Esophagus squamous epithelium (tissue), 5 donors: ENCODE data around the gene WDR35. TPM values are rescaled to one million over a fixed set of nuclear protein-coding genes. Genes with fewer than 3 reads are reported as not detected.
A peak's percentile ranks its signal among the peaks of the same experiment; 100 is the strongest.

Source experiments
- DNase-seq: peaks from one replicate; lab custom pipeline; 2025; lab: John Stamatoyannopoulos, UW
- H3K27ac ChIP-seq, 4 donors: fragments of 200-600 bp; sonication (generic); one replicate each; pipeline ENCODE4 v1.5.1; 2016 to 2019; ENCODE audit warnings: mild to moderate bottlenecking in 1 of 4
- H3K27me3 ChIP-seq, 4 donors: fragments of 200-600 bp; sonication (generic); 1 replicate in 3 of 4; 2 replicates in 1 of 4; pipeline versions ENCODE4 v1.5.1 to v1.6.0; 2017 to 2021; ENCODE audit warnings: antibody characterized with exemption in 1 of 4
- H3K36me3 ChIP-seq, 3 donors: fragments of 200-600 bp; sonication (generic); one replicate each; pipeline ENCODE4 v1.5.1; 2016 to 2019
- H3K4me1 ChIP-seq, 3 donors: fragments of 200-600 bp; sonication (generic); one replicate each; pipeline ENCODE4 v1.5.1; 2017 to 2019
- H3K4me3 ChIP-seq, 4 donors: fragments of 200-600 bp; sonication (generic); 1 replicate in 3 of 4; 2 replicates in 1 of 4; pipeline ENCODE4 v1.5.1; 2016 to 2019; ENCODE audit warnings: mild to moderate bottlenecking in 2 of 4, moderate library complexity in 1 of 4
- H3K9me3 ChIP-seq, 3 donors: fragments of 200-600 bp; sonication (generic); one replicate each; pipeline ENCODE4 v1.5.1; 2016 to 2019
- POLR2A ChIP-seq, 4 donors: fragments of 450-650 bp; IDR thresholded peaks; one replicate each; pipeline ENCODE4 v1.6.1; 2017; ENCODE audit warnings: antibody characterized with exemption in 4 of 4, mild to moderate bottlenecking in 4 of 4, moderate library complexity in 3 of 4
- WGBS, 2 donors: methylation state at CpG; one replicate each; pipeline ENCODE4 v1.1.5; 2018; 5-methylcytosine and 5-hydroxymethylcytosine counted together
- intact Hi-C: fragments of 100-400 bp; cut with DNase I; formaldehyde crosslinking; loops from one replicate; pipeline ENCODE4 v1.15.0; 2022
- total RNA-seq, 4 donors: library from RNA; depleted of rRNA; stranded (reverse); fragments of >200 nt; gene quantifications; one replicate each; pipeline ENCODE4 v1.1.0, GENCODE V29; 2016
- TF ChIP-seq, protein P1 (sequence below), 6 experiments: fragments of 450-650 bp in 4 of 6; fragments of 200-600 bp in 2 of 6; sonication (generic) in 2 of 6; IDR thresholded peaks; one replicate each; pipeline ENCODE4 v1.5.1; 2016 to 2019; ENCODE audit warnings: antibody characterized with exemption in 6 of 6, mild to moderate bottlenecking in 4 of 6, moderate library complexity in 4 of 6
- donor health status: DM: yes; HTN: yes; CAD: no.

The WDR35 gene
- total RNA-seq, 4 donors from 2014 or later, result 0.83 to 7.2 (median 4.5) TPM

DNA sequence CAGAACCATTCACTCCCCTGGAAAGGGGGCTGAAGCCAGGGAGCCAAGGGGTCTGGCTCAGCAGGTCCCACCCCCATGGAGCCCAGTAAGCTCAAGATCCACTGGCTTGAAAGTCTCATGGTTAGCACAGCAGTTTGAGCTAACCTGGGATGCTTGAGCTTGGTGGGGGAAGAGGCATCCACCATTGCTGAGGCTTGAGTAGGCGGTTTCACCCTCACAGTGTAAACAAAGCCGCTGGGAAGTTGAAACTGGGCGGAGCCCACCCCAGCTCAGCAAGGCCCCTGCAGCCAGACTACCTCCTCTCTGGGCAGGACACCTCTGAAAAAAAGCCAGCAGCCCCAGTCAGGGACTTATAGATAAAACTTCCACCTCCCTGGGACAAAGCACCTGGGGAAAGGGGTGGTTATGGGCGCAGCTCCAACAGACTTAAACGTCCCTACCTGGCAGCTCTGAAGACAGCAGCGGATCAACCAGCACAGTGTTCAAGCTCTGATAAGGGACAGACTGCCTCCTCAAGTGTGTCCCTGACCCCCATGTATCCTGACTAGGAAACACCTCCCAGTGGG lies 73.4 kb downstream of the WDR35 start:
- intact Hi-C loops, result no loop called here
- DNase-seq, result no peak
- Histone ChIP-seq H3K4me3 (no peak overlapping the region), H3K9me3 (no peaks in the 10 kb centered on the region), H3K36me3 (peaks cover 0 to 10% (median 0%) of the 10 kb centered on the region in 3 donors), H3K27ac (no peak overlapping the region), H3K4me1 (no peaks in the 10 kb centered on the region), H3K27me3 (no peaks in the 10 kb centered on the region)
- WGBS, 2 donors, result 93% methylated on average over 5 of the region's 6 CpGs; no CpG with 5 or more reads in 1 of the 2 donors
- TF ChIP-seq POLR2A (IDR thresholded peaks at IDR 0.05), result no peak
- TF ChIP-seq, protein P1, sequence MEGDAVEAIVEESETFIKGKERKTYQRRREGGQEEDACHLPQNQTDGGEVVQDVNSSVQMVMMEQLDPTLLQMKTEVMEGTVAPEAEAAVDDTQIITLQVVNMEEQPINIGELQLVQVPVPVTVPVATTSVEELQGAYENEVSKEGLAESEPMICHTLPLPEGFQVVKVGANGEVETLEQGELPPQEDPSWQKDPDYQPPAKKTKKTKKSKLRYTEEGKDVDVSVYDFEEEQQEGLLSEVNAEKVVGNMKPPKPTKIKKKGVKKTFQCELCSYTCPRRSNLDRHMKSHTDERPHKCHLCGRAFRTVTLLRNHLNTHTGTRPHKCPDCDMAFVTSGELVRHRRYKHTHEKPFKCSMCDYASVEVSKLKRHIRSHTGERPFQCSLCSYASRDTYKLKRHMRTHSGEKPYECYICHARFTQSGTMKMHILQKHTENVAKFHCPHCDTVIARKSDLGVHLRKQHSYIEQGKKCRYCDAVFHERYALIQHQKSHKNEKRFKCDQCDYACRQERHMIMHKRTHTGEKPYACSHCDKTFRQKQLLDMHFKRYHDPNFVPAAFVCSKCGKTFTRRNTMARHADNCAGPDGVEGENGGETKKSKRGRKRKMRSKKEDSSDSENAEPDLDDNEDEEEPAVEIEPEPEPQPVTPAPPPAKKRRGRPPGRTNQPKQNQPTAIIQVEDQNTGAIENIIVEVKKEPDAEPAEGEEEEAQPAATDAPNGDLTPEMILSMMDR (IDR thresholded peaks at IDR 0.05), result no peak

DNA sequence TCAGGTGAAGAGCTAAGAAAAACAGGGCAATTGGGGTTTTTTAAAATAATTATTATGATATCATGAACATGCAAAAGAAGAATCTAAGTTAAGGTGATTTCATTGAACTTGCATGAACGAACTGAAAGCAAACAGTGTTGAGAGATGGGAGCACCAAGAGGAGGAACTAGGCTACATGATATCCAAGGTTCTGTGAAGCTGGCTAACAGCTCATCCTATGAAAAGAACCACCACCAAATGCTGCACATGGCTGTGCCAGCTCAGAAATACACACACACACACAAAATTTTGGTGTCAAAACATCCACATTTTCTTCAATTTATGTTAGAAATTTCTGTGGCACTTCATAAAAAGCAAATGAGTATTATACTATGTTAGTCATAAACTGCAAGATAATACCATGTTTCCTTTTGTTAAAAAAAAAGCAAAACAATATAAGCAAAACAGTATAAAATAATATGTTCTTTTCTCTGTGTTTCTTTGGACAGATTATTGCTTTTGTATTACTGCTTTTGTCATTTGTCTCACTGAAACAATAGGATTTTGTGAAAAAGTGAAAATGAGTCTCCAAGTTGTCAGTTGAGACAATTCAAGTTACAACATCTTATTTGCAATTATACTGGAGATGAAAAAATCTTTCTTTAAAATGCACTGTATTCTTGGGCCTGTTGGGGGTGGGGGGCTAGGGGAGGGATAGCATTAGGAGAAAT lies 75.5 kb downstream of the WDR35 start:
- Histone ChIP-seq H3K9me3 (no peaks in the 10 kb centered on the region), H3K27me3 (no peaks in the 10 kb centered on the region), H3K36me3 (peaks cover 0 to 10% (median 0%) of the 10 kb centered on the region in 3 donors), H3K4me1 (no peaks in the 10 kb centered on the region), H3K27ac (no peak overlapping the region), H3K4me3 (no peak overlapping the region)
- TF ChIP-seq, protein P1 (IDR thresholded peaks at IDR 0.05), result no peak
- TF ChIP-seq POLR2A (IDR thresholded peaks at IDR 0.05), result no peak
- intact Hi-C loops, result no loop called here
- 78 to 88% methylated on average over 1 of the region's 1 CpG for WGBS, 2 donors
- no peak for DNase-seq

DNA sequence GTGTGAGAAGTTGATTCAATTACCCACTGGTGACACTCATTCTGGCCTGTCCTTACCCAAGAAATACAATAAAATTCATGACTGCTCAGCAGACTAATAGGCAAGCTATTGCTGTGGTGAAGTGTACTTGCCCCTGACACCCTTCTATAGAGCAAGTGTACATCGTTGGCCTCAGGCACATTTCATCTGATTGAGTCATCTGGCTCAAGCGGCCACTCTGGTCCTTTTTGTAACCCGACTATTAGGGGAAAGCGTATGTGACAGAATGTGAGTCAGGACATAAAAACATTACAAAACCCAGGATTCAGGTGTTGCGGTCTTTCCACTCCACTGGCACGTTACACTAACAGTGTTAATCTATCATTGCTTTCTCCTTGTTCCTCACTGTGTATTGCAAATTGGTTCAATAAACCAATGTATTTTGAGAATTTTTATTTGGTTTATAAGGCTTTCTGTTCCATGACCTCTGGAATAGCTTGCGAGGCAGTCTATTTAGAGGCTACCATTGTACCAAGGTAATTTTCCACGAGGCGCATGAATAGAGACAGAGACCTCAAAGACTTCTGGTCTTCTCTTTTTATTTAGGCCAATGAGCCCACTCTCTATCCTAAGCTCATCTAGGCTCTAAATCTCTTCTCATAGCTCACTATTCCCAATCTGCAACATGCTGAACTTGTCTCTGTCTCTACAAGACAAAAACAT lies 77.9 kb downstream of the WDR35 start:
- no peaks in the 10 kb centered on the region for H3K9me3 ChIP-seq
- no peaks in the 10 kb centered on the region for H3K4me1 ChIP-seq
- H3K27ac ChIP-seq, result no peak overlapping the region
- no peak overlapping the region for H3K4me3 ChIP-seq
- 69 to 77% methylated on average over 9 of the region's 9 CpGs for WGBS, 2 donors
- H3K27me3 ChIP-seq, result no peaks in the 10 kb centered on the region
- no peak for DNase-seq
- intact Hi-C loops, result no loop called here
- TF ChIP-seq, protein P1 (IDR thresholded peaks at IDR 0.05), result no peak
- no peak for TF ChIP-seq POLR2A (IDR thresholded peaks at IDR 0.05)
- H3K36me3 ChIP-seq, result peaks cover 0 to 10% (median 0%) of the 10 kb centered on the region in 3 donors

DNA sequence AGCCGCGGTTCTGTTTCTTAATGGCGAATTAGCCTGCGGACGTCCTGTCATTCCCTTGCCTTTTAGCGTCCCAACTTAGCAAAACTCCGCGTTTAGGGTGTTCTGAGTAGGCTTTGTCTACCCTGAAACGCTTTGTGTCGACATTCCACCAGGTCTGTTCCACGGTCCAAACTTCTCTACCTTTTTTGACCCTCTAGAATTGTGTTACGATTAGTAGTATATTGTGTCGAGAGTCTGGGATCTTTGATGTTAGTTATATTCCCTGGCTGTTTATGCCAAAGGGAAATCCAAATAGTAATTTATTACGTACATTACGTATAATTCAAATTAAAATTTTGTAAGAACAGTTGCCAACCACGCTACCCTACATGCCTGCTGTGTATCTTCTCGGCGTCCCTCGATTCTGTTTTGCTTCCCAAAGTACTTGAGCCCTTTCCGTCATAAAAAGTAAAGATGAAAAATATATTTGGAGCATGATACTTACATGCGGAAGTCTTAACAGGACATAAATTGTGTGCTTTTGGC lies 87.6 kb downstream of the WDR35 start:
- Histone ChIP-seq H3K27ac (peak overlapping the region; percentile 94 to 99 (median 97)), H3K36me3 (no peaks in the 10 kb centered on the region), H3K4me3 (peak overlapping the region; percentile 73 to 98 (median 90)), H3K9me3 (no peaks in the 10 kb centered on the region), H3K4me1 (peaks cover 4 to 45% (median 27%) of the 10 kb centered on the region in 3 donors), H3K27me3 (no peaks in the 10 kb centered on the region)
- no peak for DNase-seq
- WGBS, 2 donors, result 0 to 1% methylated on average over 20 of the region's 21 CpGs
- no peak for TF ChIP-seq POLR2A (IDR thresholded peaks at IDR 0.05)
- TF ChIP-seq, protein P1 (IDR thresholded peaks at IDR 0.05), result peak in 1 of 6 experiments; percentile 3
- intact Hi-C loops, result no loop called here
